PC-3 (cell line): ENCODE measurements around the gene TFAP2B. TPM values are rescaled to one million over a fixed set of nuclear protein-coding genes. Genes with fewer than 3 reads are reported as not detected.

Experiments used
- ATAC-seq: fragments of 200-7000 bp; cut with Tn5 transposase; 2 replicates; pipeline ENCODE4 v1.9.1; 2020; ENCODE audit warnings: mild to moderate bottlenecking, moderate library complexity
- BruUV-seq: library from RNA; stranded (reverse); fragments of 400-500 nt; replicated peaks from 2 replicates; lab custom pipeline; 2021; lab: Mats Ljungman, UMichigan
- CTCF ChIA-PET: fragments of 300-600 bp; sonication (Branson Sonifier 250); formaldehyde crosslinking; loops from one replicate; lab custom pipeline; 2022; ENCODE audit warnings: antibody characterized with exemption; lab: Charles Lee
- POLR2A ChIA-PET: fragments of 300-600 bp; sonication (Branson Sonifier 250); formaldehyde crosslinking; loops from one replicate; lab custom pipeline; 2022; ENCODE audit warnings: antibody characterized with exemption; ENCODE audit not compliant: unreplicated experiment; lab: Charles Lee
- DNase-seq: peaks from one replicate; pipeline ENCODE4 v3.0.0-alpha.2; 2015
- H2AFZ ChIP-seq: fragments of 300-600 bp; sonication (generic); 2 replicates; pipeline ENCODE4 v1.6.0; 2016; ENCODE audit warnings: antibody characterized with exemption, low read length
- H3F3A ChIP-seq: fragments of 300-600 bp; sonication (generic); one replicate; pipeline ENCODE4 v1.6.0; 2017; ENCODE audit warnings: antibody characterized with exemption, low read length, control low read depth, mild to moderate bottlenecking; ENCODE audit not compliant: unreplicated experiment
- H3K27ac ChIP-seq: fragments of 300-600 bp; sonication (generic); 2 replicates; pipeline ENCODE4 v1.5.1; 2016; ENCODE audit warnings: mild to moderate bottlenecking, low read length
- H3K27me3 ChIP-seq: fragments of 300-600 bp; sonication (generic); 2 replicates; pipeline ENCODE4 v1.6.1; 2016; ENCODE audit warnings: low read length, mixed read lengths
- H3K36me3 ChIP-seq: fragments of 300-600 bp; sonication (generic); 2 replicates; pipeline ENCODE4 v1.6.1; 2016; ENCODE audit warnings: low read depth, mixed run types, low read length, mixed read lengths
- H3K4me1 ChIP-seq: fragments of 300-600 bp; sonication (generic); 2 replicates; pipeline ENCODE4 v1.5.1; 2016; ENCODE audit warnings: low read length; ENCODE audit not compliant: insufficient read depth
- H3K4me2 ChIP-seq: fragments of 300-600 bp; sonication (generic); 2 replicates; pipeline ENCODE4 v1.6.0; 2016; ENCODE audit warnings: low read length
- H3K4me3 ChIP-seq: fragments of 300-600 bp; sonication (generic); 2 replicates; pipeline ENCODE4 v1.5.1; 2016; ENCODE audit warnings: mild to moderate bottlenecking, low read length, mixed read lengths
- H3K79me2 ChIP-seq: fragments of 300-600 bp; sonication (generic); 2 replicates; pipeline ENCODE4 v1.6.1; 2017; ENCODE audit warnings: low read length, mixed read lengths
- H3K9ac ChIP-seq: fragments of 300-600 bp; sonication (generic); 2 replicates; pipeline ENCODE4 v1.6.0; 2016; ENCODE audit warnings: mild to moderate bottlenecking, low read length
- H3K9me2 ChIP-seq: fragments of 300-600 bp; sonication (generic); replicated peaks from 2 replicates; pipeline ENCODE4 v1.6.1; 2016; ENCODE audit warnings: mixed run types, low read length, mixed read lengths
- H3K9me3 ChIP-seq: fragments of 300-600 bp; sonication (generic); 2 replicates; pipeline ENCODE4 v1.6.1; 2016; ENCODE audit warnings: low read length, mixed read lengths
- H4K20me1 ChIP-seq: fragments of 300-600 bp; sonication (generic); 2 replicates; pipeline ENCODE4 v1.6.1; 2016; ENCODE audit warnings: low read length, mixed read lengths
- CTCF ChIP-seq: fragments of 300-600 bp; sonication (generic); conservative IDR thresholded peaks from 2 replicates; pipeline ENCODE4 v1.5.1; 2017; ENCODE audit warnings: antibody characterized with exemption, low read depth, mild to moderate bottlenecking, low read length
- EZH2 ChIP-seq: fragments of 300-600 bp; sonication (generic); IDR thresholded peaks from one replicate; pipeline ENCODE4 v1.6.1; 2017; ENCODE audit warnings: antibody characterized with exemption, mild to moderate bottlenecking, low read length; ENCODE audit not compliant: unreplicated experiment
- EZH2phosphoT487 ChIP-seq: fragments of 300-600 bp; sonication (generic); IDR thresholded peaks from 2 replicates; pipeline ENCODE4 v1.6.1; 2018; ENCODE audit warnings: mild to moderate bottlenecking, antibody characterized with exemption, low read length, borderline replicate concordance
- intact Hi-C: fragments of 100-400 bp; cut with micrococcal nuclease; formaldehyde crosslinking; loops from 2 replicates; pipeline ENCODE4 v1.9.0; 2023
- total RNA-seq: library from RNA; depleted of rRNA; stranded (reverse); fragments of >200 nt; gene quantifications from 2 replicates; pipeline ENCODE4 v1.2.3, GENCODE V29; 2014

The TFAP2B gene
- total RNA-seq, 1 experiment from 2014 or later, result not detected

- Histone ChIP-seq H3K9ac (no peak overlapping the region), H3K27me3 (peaks cover 37% of the 10 kb centered on the region), H4K20me1 (no peaks in the 10 kb centered on the region), H3K4me1 (no peaks in the 10 kb centered on the region), H3K79me2 (no peaks in the 10 kb centered on the region), H3K36me3 (no peaks in the 10 kb centered on the region), H3K9me2 (no peaks in the 10 kb centered on the region), H3K27ac (no peak overlapping the region), H3K4me3 (no peak overlapping the region), H3K9me3 (no peaks in the 10 kb centered on the region), H3F3A (no peaks in the 10 kb centered on the region), H2AFZ (no peak overlapping the region), H3K4me2 (no peak overlapping the region)
- TF ChIP-seq EZH2 (no peak), EZH2phosphoT487 (no peak), CTCF (no peak)
- DNase-seq (no peak), ATAC-seq (no peak)
- ChIA-PET CTCF (no interaction called here), POLR2A (no interaction called here)
- intact Hi-C loops, result no loop called here
- no TSS peak for BruUV-seq
Measured at GRCh38 chr6:50842861-50843384, 24.3 kb downstream of the TFAP2B start.

GRCh38 chr6:50843842-50844241 lies 25.2 kb downstream of the TFAP2B start:
- DNase-seq, result peak; percentile 28
- 0 out of 2 replicates have a peak overlapping the region, but pooled peaks have one; percentile 16 for H3K4me2 ChIP-seq
- no peak overlapping the region for H3K9ac ChIP-seq
- H3K27me3 ChIP-seq, result peaks cover 45% of the 10 kb centered on the region
- H2AFZ ChIP-seq, result no peak overlapping the region
- H3K79me2 ChIP-seq, result no peaks in the 10 kb centered on the region
- no TSS peak for BruUV-seq
- TF ChIP-seq EZH2phosphoT487 (no peak), CTCF (no peak), EZH2 (no peak)
- H3K4me3 ChIP-seq, result no peak overlapping the region
- no peaks in the 10 kb centered on the region for H3K4me1 ChIP-seq
- CTCF ChIA-PET, result no interaction called here
- H3K27ac ChIP-seq, result no peak overlapping the region
- POLR2A ChIA-PET, result no interaction called here
- no peaks in the 10 kb centered on the region for H3K36me3 ChIP-seq
- intact Hi-C loops, result no loop called here
- H3F3A ChIP-seq, result no peaks in the 10 kb centered on the region
- H4K20me1 ChIP-seq, result no peaks in the 10 kb centered on the region
- no peak for ATAC-seq
- no peaks in the 10 kb centered on the region for H3K9me3 ChIP-seq
- no peaks in the 10 kb centered on the region for H3K9me2 ChIP-seq

GRCh38 chr6:50845499-50846143 lies 26.9 kb downstream of the TFAP2B start:
- Histone ChIP-seq H4K20me1 (no peaks in the 10 kb centered on the region), H3F3A (no peaks in the 10 kb centered on the region), H3K9ac (no peak overlapping the region), H3K4me1 (no peaks in the 10 kb centered on the region), H3K27me3 (peaks cover 63% of the 10 kb centered on the region), H3K4me2 (no peak overlapping the region), H3K27ac (no peak overlapping the region), H3K79me2 (no peaks in the 10 kb centered on the region), H3K9me3 (no peaks in the 10 kb centered on the region), H3K9me2 (no peaks in the 10 kb centered on the region), H3K36me3 (no peaks in the 10 kb centered on the region), H3K4me3 (no peak overlapping the region), H2AFZ (no peak overlapping the region)
- BruUV-seq, result no TSS peak
- ChIA-PET POLR2A (no interaction called here), CTCF (no interaction called here)
- no peak for TF ChIP-seq CTCF
- TF ChIP-seq EZH2phosphoT487, result no peak
- TF ChIP-seq EZH2, result no peak
- ATAC-seq, result no peak
- intact Hi-C loops, result no loop called here
- DNase-seq, result no peak
